ENCODE data around the gene TRPC3.

TRPC3 gene

DNA sequence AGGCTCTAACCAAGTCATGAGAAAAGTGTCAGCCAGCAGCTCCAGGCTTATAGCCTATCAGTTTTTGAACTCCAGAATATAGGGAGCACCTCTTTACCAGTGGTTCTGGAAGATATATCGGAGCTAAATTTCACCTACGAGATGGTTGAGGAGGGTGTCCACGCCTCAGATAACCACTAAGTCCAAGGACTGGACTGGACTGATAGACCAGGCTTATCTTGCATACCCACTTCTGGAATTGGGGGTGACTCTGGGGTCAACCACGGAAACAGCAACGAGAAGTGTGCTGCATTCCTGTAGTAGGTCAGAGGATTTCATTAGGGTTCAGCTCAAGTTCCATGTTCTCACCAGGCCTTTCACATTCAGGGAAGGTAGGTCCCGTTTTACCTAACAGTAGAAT is 38.6 kb upstream of the TRPC3 start:
- no peak overlapping the region for H3K4me2 ChIP-seq (ENCODE audit: low read length)
- H3K4ac ChIP-seq (ENCODE audit: low read depth, low read length) = no peak overlapping the region
- no peaks in the 10 kb centered on the region for H3K79me1 ChIP-seq (ENCODE audit: low read length)
- no peaks in the 10 kb centered on the region for H3K36me3 ChIP-seq (ENCODE audit: control insufficient read depth, insufficient read depth, low read length)
- H3K56ac ChIP-seq (ENCODE audit: low read length) = no peak overlapping the region
- no peaks in the 10 kb centered on the region for H3K27me3 ChIP-seq (ENCODE audit: insufficient read depth, low read length, poor library complexity)
- H3K79me2 ChIP-seq (ENCODE audit: control insufficient read depth, insufficient read depth, low read length) = no peaks in the 10 kb centered on the region
- no CpG with 5 or more reads among the region's 6 CpGs for WGBS (ENCODE audit: extremely low coverage, insufficient coverage, low lambda C conversion rate)
- H4K8ac ChIP-seq (ENCODE audit: low read depth, low read length) = no peak overlapping the region
- H4K5ac ChIP-seq (ENCODE audit: low read length) = no peak overlapping the region
- H3K27ac ChIP-seq (ENCODE audit: low read depth, low read length) = no peak overlapping the region
- no peaks in the 10 kb centered on the region for H3K4me1 ChIP-seq (ENCODE audit: control insufficient read depth, low read depth, low read length)
- H3K9ac ChIP-seq (ENCODE audit: low read length) = no peak overlapping the region
- H3K4me3 ChIP-seq (ENCODE audit: low read length) = no peak overlapping the region
- H3K18ac ChIP-seq (ENCODE audit: low read length) = no peak overlapping the region
- DNase-seq = no peak
- no peak overlapping the region for H2BK15ac ChIP-seq (replicated peaks; ENCODE audit: low read depth)
- H3K23ac ChIP-seq (ENCODE audit: low read length) = no peak overlapping the region
- H2BK120ac ChIP-seq (ENCODE audit: low read depth, low read length) = no peak overlapping the region
- H2AK5ac ChIP-seq (ENCODE audit: low read length) = no peak overlapping the region
- no peak overlapping the region for H2BK5ac ChIP-seq (ENCODE audit: low read length)

DNA sequence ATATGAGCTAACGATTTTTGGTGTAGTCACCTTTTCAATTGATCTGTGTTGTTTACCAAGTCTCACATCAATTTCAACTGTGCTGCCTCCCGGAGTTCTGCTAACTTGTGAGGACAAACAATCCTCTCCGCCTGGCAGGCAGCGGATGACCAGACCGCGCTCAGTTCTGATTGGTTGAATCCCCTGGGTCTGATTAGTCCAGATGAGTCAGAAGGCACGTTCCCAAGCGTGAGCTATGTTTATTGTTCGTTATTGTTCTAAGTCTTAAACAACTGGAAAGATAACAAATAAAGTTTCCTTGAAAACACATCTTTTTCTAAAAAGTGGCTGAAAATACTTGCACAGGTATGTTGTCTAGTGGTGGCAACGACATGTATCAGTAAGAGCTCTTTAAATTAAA is 37.9 kb upstream of the TRPC3 start:
- WGBS (ENCODE audit: extremely low coverage, insufficient coverage, low lambda C conversion rate) = no CpG with 5 or more reads among the region's 10 CpGs

DNA sequence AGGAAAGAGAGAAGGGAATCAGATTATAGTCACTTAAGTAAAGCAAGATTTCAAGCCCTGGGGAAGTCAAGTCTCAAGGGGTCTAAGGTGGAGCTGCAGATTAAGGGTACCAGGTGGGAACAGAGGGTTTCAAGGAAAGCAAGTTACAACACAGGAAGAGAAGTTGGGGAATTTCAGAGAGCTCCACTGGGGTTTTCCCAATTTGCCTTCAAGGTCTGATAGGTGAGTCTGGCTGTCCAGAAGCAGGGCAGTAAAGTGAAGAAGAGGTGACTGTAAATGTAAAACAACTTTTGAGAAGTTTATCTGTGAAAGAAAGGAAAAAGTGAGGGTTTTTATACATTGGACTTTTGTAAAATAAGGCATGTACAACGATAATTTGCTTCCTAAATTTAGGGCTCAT is 37.1 kb upstream of the TRPC3 start:
- Histone ChIP-seq H2BK120ac (ENCODE audit: low read depth, low read length) (no peak overlapping the region), H2BK5ac (ENCODE audit: low read length) (no peak overlapping the region), H2AK5ac (ENCODE audit: low read length) (no peak overlapping the region), H2BK15ac (replicated peaks; ENCODE audit: low read depth) (no peak overlapping the region), H3K4me2 (ENCODE audit: low read length) (no peak overlapping the region), H3K79me1 (ENCODE audit: low read length) (no peaks in the 10 kb centered on the region), H3K79me2 (ENCODE audit: control insufficient read depth, insufficient read depth, low read length) (no peaks in the 10 kb centered on the region), H3K4me1 (ENCODE audit: control insufficient read depth, low read depth, low read length) (no peaks in the 10 kb centered on the region), H3K9ac (ENCODE audit: low read length) (no peak overlapping the region), H3K23ac (ENCODE audit: low read length) (no peak overlapping the region), H4K8ac (ENCODE audit: low read depth, low read length) (no peak overlapping the region), H3K56ac (ENCODE audit: low read length) (no peak overlapping the region), H4K5ac (ENCODE audit: low read length) (no peak overlapping the region), H3K27me3 (ENCODE audit: insufficient read depth, low read length, poor library complexity) (no peaks in the 10 kb centered on the region), H3K36me3 (ENCODE audit: control insufficient read depth, insufficient read depth, low read length) (no peaks in the 10 kb centered on the region), H3K27ac (ENCODE audit: low read depth, low read length) (no peak overlapping the region), H3K18ac (ENCODE audit: low read length) (no peak overlapping the region), H3K4me3 (ENCODE audit: low read length) (no peak overlapping the region), H3K4ac (ENCODE audit: low read depth, low read length) (no peak overlapping the region)
- no CpG with 5 or more reads among the region's 1 CpG for WGBS (ENCODE audit: extremely low coverage, insufficient coverage, low lambda C conversion rate)
- no peak for DNase-seq

More for the DNA sequence above, 37.9 kb upstream of the TRPC3 start:
- Histone ChIP-seq H3K23ac (ENCODE audit: low read length) (no peak overlapping the region), H3K36me3 (ENCODE audit: control insufficient read depth, insufficient read depth, low read length) (no peaks in the 10 kb centered on the region), H3K79me2 (ENCODE audit: control insufficient read depth, insufficient read depth, low read length) (no peaks in the 10 kb centered on the region), H3K4me2 (ENCODE audit: low read length) (no peak overlapping the region), H3K27me3 (ENCODE audit: insufficient read depth, low read length, poor library complexity) (no peaks in the 10 kb centered on the region), H2BK120ac (ENCODE audit: low read depth, low read length) (no peak overlapping the region), H4K5ac (ENCODE audit: low read length) (no peak overlapping the region), H3K9ac (ENCODE audit: low read length) (no peak overlapping the region), H3K18ac (ENCODE audit: low read length) (no peak overlapping the region), H3K4me1 (ENCODE audit: control insufficient read depth, low read depth, low read length) (no peaks in the 10 kb centered on the region), H4K8ac (ENCODE audit: low read depth, low read length) (no peak overlapping the region), H3K4me3 (ENCODE audit: low read length) (no peak overlapping the region), H3K79me1 (ENCODE audit: low read length) (no peaks in the 10 kb centered on the region), H2BK5ac (ENCODE audit: low read length) (no peak overlapping the region), H2BK15ac (replicated peaks; ENCODE audit: low read depth) (no peak overlapping the region), H3K56ac (ENCODE audit: low read length) (no peak overlapping the region), H2AK5ac (ENCODE audit: low read length) (no peak overlapping the region), H3K27ac (ENCODE audit: low read depth, low read length) (no peak overlapping the region), H3K4ac (ENCODE audit: low read depth, low read length) (no peak overlapping the region)
- DNase-seq = peak; percentile 13

DNA sequence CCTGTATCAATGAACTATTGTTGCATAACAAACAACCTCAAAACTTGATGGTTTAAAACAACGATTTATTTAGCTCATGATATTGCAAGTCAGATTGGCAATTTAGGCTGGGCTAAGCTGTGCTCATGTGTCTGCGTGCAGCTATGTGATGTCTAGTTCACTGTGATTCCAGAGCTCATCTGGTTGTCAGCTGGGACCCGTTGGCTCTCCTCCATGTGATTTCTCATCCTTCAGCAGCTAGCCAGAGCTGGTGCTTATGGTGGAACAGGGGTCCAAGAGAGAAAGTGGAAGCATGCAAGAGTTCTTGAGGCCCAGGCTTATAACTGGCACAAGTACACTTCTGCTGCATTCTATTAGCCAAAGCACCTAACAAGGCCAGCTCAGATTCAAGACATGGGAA is 28.8 kb upstream of the TRPC3 start:
- H2BK15ac ChIP-seq (replicated peaks; ENCODE audit: low read depth) = no peak overlapping the region
- WGBS (ENCODE audit: extremely low coverage, insufficient coverage, low lambda C conversion rate) = no CpG with 5 or more reads among the region's 3 CpGs

DNA sequence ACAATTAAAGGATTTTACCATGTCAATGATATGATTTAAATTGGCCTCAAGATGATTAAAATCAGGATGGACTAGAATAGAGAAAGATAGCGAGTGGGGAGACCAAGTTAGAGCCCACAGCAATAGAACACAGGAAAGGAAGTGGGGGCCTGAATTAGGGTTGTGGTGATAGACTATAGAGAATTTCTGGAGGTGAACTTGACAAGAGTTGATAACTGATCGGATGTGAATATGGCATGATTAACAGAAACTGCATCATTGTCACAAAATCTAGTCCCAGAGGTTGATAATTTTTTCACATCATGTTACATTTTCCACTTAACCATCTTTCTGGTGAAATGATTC is 26.3 kb upstream of the TRPC3 start:
- Histone ChIP-seq H3K79me2 (ENCODE audit: control insufficient read depth, insufficient read depth, low read length) (no peaks in the 10 kb centered on the region), H3K18ac (ENCODE audit: low read length) (no peak overlapping the region), H3K79me1 (ENCODE audit: low read length) (no peaks in the 10 kb centered on the region), H3K23ac (ENCODE audit: low read length) (no peak overlapping the region), H3K56ac (ENCODE audit: low read length) (no peak overlapping the region), H4K5ac (ENCODE audit: low read length) (no peak overlapping the region), H3K4me3 (ENCODE audit: low read length) (no peak overlapping the region), H2AK5ac (ENCODE audit: low read length) (no peak overlapping the region), H3K27ac (ENCODE audit: low read depth, low read length) (no peak overlapping the region), H3K27me3 (ENCODE audit: insufficient read depth, low read length, poor library complexity) (peaks cover 2% of the 10 kb centered on the region), H3K9ac (ENCODE audit: low read length) (no peak overlapping the region), H2BK5ac (ENCODE audit: low read length) (no peak overlapping the region), H2BK15ac (replicated peaks; ENCODE audit: low read depth) (no peak overlapping the region), H4K8ac (ENCODE audit: low read depth, low read length) (no peak overlapping the region), H3K4me1 (ENCODE audit: control insufficient read depth, low read depth, low read length) (no peaks in the 10 kb centered on the region), H3K36me3 (ENCODE audit: control insufficient read depth, insufficient read depth, low read length) (no peaks in the 10 kb centered on the region), H2BK120ac (ENCODE audit: low read depth, low read length) (no peak overlapping the region), H3K4me2 (ENCODE audit: low read length) (no peak overlapping the region), H3K4ac (ENCODE audit: low read depth, low read length) (no peak overlapping the region)
- no peak for DNase-seq
- WGBS (ENCODE audit: extremely low coverage, insufficient coverage, low lambda C conversion rate) = no CpG with 5 or more reads among the region's 2 CpGs

More for the DNA sequence above, 28.8 kb upstream of the TRPC3 start:
- H2AK5ac ChIP-seq (ENCODE audit: low read length) = no peak overlapping the region
- H3K56ac ChIP-seq (ENCODE audit: low read length) = no peak overlapping the region
- H3K4me3 ChIP-seq (ENCODE audit: low read length) = no peak overlapping the region
- no peak overlapping the region for H3K4ac ChIP-seq (ENCODE audit: low read depth, low read length)
- no peak overlapping the region for H3K27ac ChIP-seq (ENCODE audit: low read depth, low read length)
- DNase-seq = no peak
- no peak overlapping the region for H3K23ac ChIP-seq (ENCODE audit: low read length)
- H2BK120ac ChIP-seq (ENCODE audit: low read depth, low read length) = no peak overlapping the region
- H3K4me1 ChIP-seq (ENCODE audit: control insufficient read depth, low read depth, low read length) = no peaks in the 10 kb centered on the region
- no peaks in the 10 kb centered on the region for H3K79me2 ChIP-seq (ENCODE audit: control insufficient read depth, insufficient read depth, low read length)
- no peaks in the 10 kb centered on the region for H3K79me1 ChIP-seq (ENCODE audit: low read length)
- H3K9ac ChIP-seq (ENCODE audit: low read length) = no peak overlapping the region
- no peaks in the 10 kb centered on the region for H3K27me3 ChIP-seq (ENCODE audit: insufficient read depth, low read length, poor library complexity)
- no peak overlapping the region for H3K18ac ChIP-seq (ENCODE audit: low read length)
- no peak overlapping the region for H4K8ac ChIP-seq (ENCODE audit: low read depth, low read length)
- no peak overlapping the region for H3K4me2 ChIP-seq (ENCODE audit: low read length)
- H3K36me3 ChIP-seq (ENCODE audit: control insufficient read depth, insufficient read depth, low read length) = no peaks in the 10 kb centered on the region
- no peak overlapping the region for H4K5ac ChIP-seq (ENCODE audit: low read length)
- H2BK5ac ChIP-seq (ENCODE audit: low read length) = no peak overlapping the region

DNA sequence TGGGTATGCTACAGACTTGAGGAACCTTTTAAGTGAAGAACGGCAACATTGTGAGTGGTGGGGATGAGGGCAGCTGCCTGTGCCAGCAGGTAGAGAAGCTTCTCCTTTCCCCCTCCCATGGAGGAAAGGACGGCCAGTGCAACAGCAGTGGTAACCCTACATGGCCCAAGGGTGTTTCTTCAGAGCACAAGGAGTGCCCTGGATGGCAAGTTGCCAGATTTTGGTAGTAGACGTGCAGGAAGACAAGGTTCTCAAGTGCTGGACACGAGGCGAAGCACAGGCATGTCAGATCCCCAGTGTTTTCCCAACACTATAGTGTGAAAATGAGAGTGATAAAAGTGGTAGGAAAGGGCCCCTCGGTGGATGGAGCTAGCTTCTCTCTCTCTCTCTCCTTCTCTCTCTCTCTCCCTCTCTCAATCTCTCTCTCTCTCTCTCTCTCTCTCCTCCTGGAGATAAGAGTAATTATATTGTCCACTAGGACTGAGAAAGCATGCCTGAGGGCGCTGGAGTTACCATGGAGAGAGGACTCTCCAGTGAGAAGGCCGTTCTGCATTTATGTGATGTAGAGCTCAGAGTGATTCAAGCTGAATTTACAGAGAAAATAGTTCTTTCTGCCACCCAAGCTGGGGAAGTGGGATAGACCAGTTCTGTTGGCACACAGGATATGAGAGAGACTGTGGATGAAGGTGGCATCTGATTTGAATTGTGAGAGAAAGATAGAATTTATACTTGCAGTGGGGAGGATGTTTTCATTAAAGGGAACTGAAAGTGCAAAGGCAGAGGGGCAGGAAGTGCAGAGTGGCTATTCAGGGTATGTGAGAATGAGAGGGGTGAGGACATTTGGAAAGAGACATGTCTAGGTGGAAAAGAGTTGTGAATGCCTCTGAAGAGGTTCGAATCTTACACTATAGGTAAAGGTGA is 25.7 kb upstream of the TRPC3 start:
- no peak overlapping the region for H2BK15ac ChIP-seq (replicated peaks; ENCODE audit: low read depth)
- H2BK120ac ChIP-seq (ENCODE audit: low read depth, low read length) = no peak overlapping the region
- no peaks in the 10 kb centered on the region for H3K36me3 ChIP-seq (ENCODE audit: control insufficient read depth, insufficient read depth, low read length)
- H2BK5ac ChIP-seq (ENCODE audit: low read length) = no peak overlapping the region
- H3K27ac ChIP-seq (ENCODE audit: low read depth, low read length) = no peak overlapping the region
- DNase-seq = peak; percentile 20
- no peak overlapping the region for H3K56ac ChIP-seq (ENCODE audit: low read length)
- H3K9ac ChIP-seq (ENCODE audit: low read length) = no peak overlapping the region
- H3K4me1 ChIP-seq (ENCODE audit: control insufficient read depth, low read depth, low read length) = no peaks in the 10 kb centered on the region
- no peak overlapping the region for H3K4me2 ChIP-seq (ENCODE audit: low read length)
- no peak overlapping the region for H4K8ac ChIP-seq (ENCODE audit: low read depth, low read length)
- no peak overlapping the region for H2AK5ac ChIP-seq (ENCODE audit: low read length)
- no peak overlapping the region for H3K4ac ChIP-seq (ENCODE audit: low read depth, low read length)
- no CpG with 5 or more reads among the region's 9 CpGs for WGBS (ENCODE audit: extremely low coverage, insufficient coverage, low lambda C conversion rate)
- H4K5ac ChIP-seq (ENCODE audit: low read length) = no peak overlapping the region
- H3K79me2 ChIP-seq (ENCODE audit: control insufficient read depth, insufficient read depth, low read length) = no peaks in the 10 kb centered on the region
- peaks cover 2% of the 10 kb centered on the region for H3K27me3 ChIP-seq (ENCODE audit: insufficient read depth, low read length, poor library complexity)
- no peak overlapping the region for H3K23ac ChIP-seq (ENCODE audit: low read length)
- H3K4me3 ChIP-seq (ENCODE audit: low read length) = no peak overlapping the region
- no peaks in the 10 kb centered on the region for H3K79me1 ChIP-seq (ENCODE audit: low read length)
- H3K18ac ChIP-seq (ENCODE audit: low read length) = no peak overlapping the region

Data from mesendoderm (in vitro differentiated cells).